ENCODE data around the gene BRD3OS.

DNA sequence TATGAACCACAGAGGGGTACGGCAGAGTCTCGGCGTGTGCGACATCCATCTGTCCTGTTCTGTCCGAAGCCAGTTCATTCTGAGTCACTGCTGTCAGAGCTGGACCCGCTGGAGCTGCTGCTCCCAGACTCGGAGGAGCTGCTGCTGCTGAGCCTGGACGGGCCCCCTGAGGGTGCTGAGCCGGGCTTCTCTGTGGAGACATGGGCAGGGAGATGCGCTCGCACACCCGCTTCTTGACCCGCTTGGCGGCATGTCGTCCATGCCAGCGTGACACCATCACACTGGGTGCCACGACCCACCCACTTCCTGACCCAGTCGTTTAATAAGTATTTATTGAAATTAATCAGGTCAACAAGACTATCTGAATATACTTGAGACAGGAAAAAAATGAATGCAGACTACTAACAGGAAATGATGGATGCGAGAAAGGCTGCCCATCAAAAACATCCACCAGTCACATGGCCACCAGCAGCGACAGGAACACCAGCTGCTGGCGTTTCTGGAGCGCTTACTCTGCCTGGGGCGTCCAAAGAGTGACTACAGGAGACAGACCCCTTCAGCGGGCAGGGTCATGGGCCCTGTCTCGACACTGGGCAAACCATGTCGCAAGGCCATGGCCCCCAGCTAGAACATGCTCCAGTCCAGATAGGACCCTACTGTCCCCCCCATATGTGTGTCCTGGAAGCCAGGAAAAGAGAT is 8.4 kb downstream of the BRD3OS start:
- no peak for TF ChIP-seq EP300 (IDR thresholded peaks at IDR 0.05; ENCODE audit: borderline replicate concordance)
- no peak for TF ChIP-seq CEBPB (IDR thresholded peaks at IDR 0.05)
- TF ChIP-seq, protein P1, sequence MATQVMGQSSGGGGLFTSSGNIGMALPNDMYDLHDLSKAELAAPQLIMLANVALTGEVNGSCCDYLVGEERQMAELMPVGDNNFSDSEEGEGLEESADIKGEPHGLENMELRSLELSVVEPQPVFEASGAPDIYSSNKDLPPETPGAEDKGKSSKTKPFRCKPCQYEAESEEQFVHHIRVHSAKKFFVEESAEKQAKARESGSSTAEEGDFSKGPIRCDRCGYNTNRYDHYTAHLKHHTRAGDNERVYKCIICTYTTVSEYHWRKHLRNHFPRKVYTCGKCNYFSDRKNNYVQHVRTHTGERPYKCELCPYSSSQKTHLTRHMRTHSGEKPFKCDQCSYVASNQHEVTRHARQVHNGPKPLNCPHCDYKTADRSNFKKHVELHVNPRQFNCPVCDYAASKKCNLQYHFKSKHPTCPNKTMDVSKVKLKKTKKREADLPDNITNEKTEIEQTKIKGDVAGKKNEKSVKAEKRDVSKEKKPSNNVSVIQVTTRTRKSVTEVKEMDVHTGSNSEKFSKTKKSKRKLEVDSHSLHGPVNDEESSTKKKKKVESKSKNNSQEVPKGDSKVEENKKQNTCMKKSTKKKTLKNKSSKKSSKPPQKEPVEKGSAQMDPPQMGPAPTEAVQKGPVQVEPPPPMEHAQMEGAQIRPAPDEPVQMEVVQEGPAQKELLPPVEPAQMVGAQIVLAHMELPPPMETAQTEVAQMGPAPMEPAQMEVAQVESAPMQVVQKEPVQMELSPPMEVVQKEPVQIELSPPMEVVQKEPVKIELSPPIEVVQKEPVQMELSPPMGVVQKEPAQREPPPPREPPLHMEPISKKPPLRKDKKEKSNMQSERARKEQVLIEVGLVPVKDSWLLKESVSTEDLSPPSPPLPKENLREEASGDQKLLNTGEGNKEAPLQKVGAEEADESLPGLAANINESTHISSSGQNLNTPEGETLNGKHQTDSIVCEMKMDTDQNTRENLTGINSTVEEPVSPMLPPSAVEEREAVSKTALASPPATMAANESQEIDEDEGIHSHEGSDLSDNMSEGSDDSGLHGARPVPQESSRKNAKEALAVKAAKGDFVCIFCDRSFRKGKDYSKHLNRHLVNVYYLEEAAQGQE (IDR thresholded peaks at IDR 0.05; ENCODE audit: low read depth): no peak
- no peak for TF ChIP-seq TAF1 (IDR thresholded peaks at IDR 0.05; ENCODE audit: low read depth)
- TF ChIP-seq TEAD4 (IDR thresholded peaks at IDR 0.05): no peak

Measured in Ishikawa (cell line).